GM23338 (cell line): Measurements from ENCODE around the gene ADCY3. TPM values are rescaled to one million over a fixed set of nuclear protein-coding genes. Genes with fewer than 3 reads are reported as not detected.

ENCODE experiments used
- ATAC-seq: fragments of 200-7000 bp; cut with Tn5 transposase; 3 replicates; pipeline ENCODE4 v1.9.1; 2020
- DNase-seq: peaks from one replicate; pipeline ENCODE4 v3.0.0-alpha.2; 2015; ENCODE audit warnings: low spot score
- H2AFZ ChIP-seq: fragments of 200-600 bp; sonication (generic); 2 replicates; pipeline ENCODE4 v1.8.0; 2016; ENCODE audit warnings: antibody characterized with exemption, mild to moderate bottlenecking, moderate library complexity
- H3F3A ChIP-seq: fragments of 200-600 bp; sonication (generic); replicated peaks from 2 replicates; pipeline ENCODE4 v1.8.0; 2017; ENCODE audit warnings: antibody characterized with exemption, mixed run types, low read depth
- H3K27ac ChIP-seq: fragments of 200-600 bp; sonication (generic); 2 replicates; pipeline ENCODE4 v1.6.1; 2016; ENCODE audit warnings: low read depth
- H3K27me3 ChIP-seq: fragments of 200-600 bp; sonication (generic); 2 replicates; pipeline ENCODE4 v1.8.0; 2016; ENCODE audit warnings: mild to moderate bottlenecking, mixed run types, moderate library complexity; ENCODE audit not compliant: insufficient read depth
- H3K36me3 ChIP-seq: fragments of 200-600 bp; sonication (generic); 2 replicates; pipeline ENCODE4 v1.8.0; 2016; ENCODE audit warnings: mild to moderate bottlenecking; ENCODE audit not compliant: insufficient read depth
- H3K4me1 ChIP-seq: fragments of 200-600 bp; sonication (generic); 2 replicates; pipeline ENCODE4 v1.8.0; 2016; ENCODE audit warnings: mild to moderate bottlenecking, moderate library complexity; ENCODE audit not compliant: insufficient read depth
- H3K4me2 ChIP-seq: fragments of 200-600 bp; sonication (generic); 2 replicates; pipeline ENCODE4 v1.7.1; 2017; ENCODE audit warnings: mixed run types
- H3K4me3 ChIP-seq: fragments of 200-600 bp; sonication (generic); 2 replicates; pipeline ENCODE4 v1.6.1; 2016; ENCODE audit warnings: mixed run types
- H3K79me2 ChIP-seq: fragments of 200-600 bp; sonication (generic); replicated peaks from 2 replicates; pipeline ENCODE4 v1.8.0; 2017; ENCODE audit warnings: mild to moderate bottlenecking; ENCODE audit not compliant: insufficient read depth
- H3K9me2 ChIP-seq: fragments of 200-600 bp; sonication (generic); 2 replicates; pipeline ENCODE4 v1.8.0; 2017; ENCODE audit not compliant: insufficient read depth
- H4K20me1 ChIP-seq: fragments of 200-600 bp; sonication (generic); replicated peaks from 2 replicates; pipeline ENCODE4 v1.8.0; 2017; ENCODE audit warnings: mild to moderate bottlenecking; ENCODE audit not compliant: insufficient read depth
- H3K27ac Mint-ChIP-seq: 2 replicates; pipeline ENCODE4 v1.8.0; 2020; ENCODE audit warnings: inconsistent platforms, mild to moderate bottlenecking, moderate library complexity, mixed read lengths
- H3K27me3 Mint-ChIP-seq: 3 replicates; pipeline ENCODE4 v1.8.0; 2022; ENCODE audit warnings: low read depth, mild to moderate bottlenecking, moderate library complexity, mixed read lengths, inconsistent platforms; ENCODE audit not compliant: insufficient read depth, poor library complexity
- H3K36me3 Mint-ChIP-seq: 3 replicates; pipeline ENCODE4 v1.8.0; 2021; ENCODE audit warnings: low read depth, mild to moderate bottlenecking, inconsistent platforms, moderate library complexity, mixed read lengths
- H3K4me1 Mint-ChIP-seq: 3 replicates; pipeline ENCODE4 v1.8.0; 2020; ENCODE audit warnings: mild to moderate bottlenecking, inconsistent platforms, mixed read lengths
- H3K4me3 Mint-ChIP-seq: 3 replicates; pipeline ENCODE4 v1.8.0; 2021; ENCODE audit warnings: moderate library complexity, mild to moderate bottlenecking, inconsistent platforms, mixed read lengths
- H3K9me3 Mint-ChIP-seq: 3 replicates; pipeline ENCODE4 v1.8.0; 2020; ENCODE audit warnings: moderate library complexity, mild to moderate bottlenecking, inconsistent platforms, mixed read lengths
- EZH2 ChIP-seq: fragments of 200-600 bp; sonication (generic); IDR thresholded peaks from one replicate; pipeline ENCODE4 v1.8.0; 2017; ENCODE audit warnings: antibody characterized with exemption, mild to moderate bottlenecking, low read depth; ENCODE audit not compliant: unreplicated experiment
- EZH2phosphoT487 ChIP-seq: fragments of 200-600 bp; sonication (generic); IDR thresholded peaks from one replicate; pipeline ENCODE4 v1.8.1; 2018; ENCODE audit warnings: antibody characterized with exemption; ENCODE audit not compliant: unreplicated experiment
- JUNB ChIP-seq: IDR thresholded peaks from one replicate; pipeline ENCODE4 v1.6.1; 2016; ENCODE audit warnings: antibody characterized with exemption; ENCODE audit not compliant: unreplicated experiment
- NANOG ChIP-seq: IDR thresholded peaks from 2 replicates; pipeline ENCODE4 v1.6.1; 2016; ENCODE audit warnings: antibody characterized with exemption, borderline replicate concordance
- POLR2AphosphoS5 ChIP-seq: IDR thresholded peaks from 2 replicates; pipeline ENCODE4 v1.6.1; 2016; ENCODE audit warnings: antibody characterized with exemption, low read depth
- STAT1 ChIP-seq: IDR thresholded peaks from one replicate; pipeline ENCODE4 v1.6.1; 2016; ENCODE audit warnings: antibody characterized with exemption; ENCODE audit not compliant: unreplicated experiment
- polyA plus RNA-seq: library from polyadenylated mRNA; unstranded; fragments of >200 nt; fragmentation: Nextera tagmentation; extraction: Ambion mirVana; gene quantifications from 2 replicates; pipeline ENCODE4 v1.2.1, GENCODE V29; 2016
- total RNA-seq: library from RNA; depleted of rRNA; stranded (reverse); fragments of >200 nt; shearing (Covaris generic); gene quantifications from 2 replicates; pipeline ENCODE4 v1.2.3, GENCODE V29; 2014
- TF ChIP-seq, protein P1 (sequence below): fragments of 250-450 bp; sonication (Bioruptor Pico); IDR thresholded peaks from 2 replicates; pipeline ENCODE4 v1.5.0; 2020; ENCODE audit warnings: mild to moderate bottlenecking, moderate library complexity

ADCY3 gene
- total and polyA plus RNA-seq, 2 experiments from 2014 or later, result 9.7 to 32.4 TPM

DNA sequence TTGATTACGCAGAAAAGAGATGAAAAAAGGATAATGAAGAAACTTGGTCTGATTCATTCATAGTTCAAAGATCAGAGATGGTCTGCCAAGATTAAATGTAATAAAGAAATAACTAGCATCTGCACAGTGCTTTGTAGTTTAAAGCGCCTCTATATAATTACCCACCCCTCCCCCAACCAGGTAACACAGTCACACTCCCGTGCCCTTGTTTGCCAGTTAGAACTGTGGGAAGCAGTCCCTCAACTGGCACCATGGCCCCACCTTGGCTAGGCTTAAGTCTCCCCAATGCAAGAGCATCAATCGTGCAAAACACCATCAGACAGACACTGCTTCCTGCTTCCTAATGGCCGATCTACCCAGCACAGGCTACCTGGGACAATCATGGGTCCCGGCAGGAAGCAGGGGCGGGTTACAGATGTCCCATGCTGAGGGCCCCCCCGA is 11.6 kb downstream of the ADCY3 start:
- Histone ChIP-seq H3K9me2 (no peaks in the 10 kb centered on the region), H3K36me3 (no peaks in the 10 kb centered on the region), H4K20me1 (no peaks in the 10 kb centered on the region), H3K27ac (no peak overlapping the region), H3K4me1 (peaks cover 2% of the 10 kb centered on the region; the same call in 1 of the 2 replicates), H2AFZ (no peak overlapping the region), H3F3A (no peaks in the 10 kb centered on the region), H3K4me2 (no peak overlapping the region), H3K79me2 (peaks cover 33% of the 10 kb centered on the region), H3K4me3 (no peak overlapping the region), H3K27me3 (no peaks in the 10 kb centered on the region)
- H3K4me1 Mint-ChIP-seq, result peaks cover 4% of the 10 kb centered on the region; the same call in 2 of the 3 replicates
- no peak overlapping the region for H3K4me3 Mint-ChIP-seq
- peaks cover 34% of the 10 kb centered on the region for H3K36me3 Mint-ChIP-seq
- peaks cover 5% of the 10 kb centered on the region for H3K27me3 Mint-ChIP-seq
- no peak for TF ChIP-seq NANOG
- TF ChIP-seq EZH2phosphoT487, result no peak
- no peak overlapping the region for H3K27ac Mint-ChIP-seq
- no peaks in the 10 kb centered on the region for H3K9me3 Mint-ChIP-seq
- no peak for DNase-seq
- no peak for ATAC-seq

DNA sequence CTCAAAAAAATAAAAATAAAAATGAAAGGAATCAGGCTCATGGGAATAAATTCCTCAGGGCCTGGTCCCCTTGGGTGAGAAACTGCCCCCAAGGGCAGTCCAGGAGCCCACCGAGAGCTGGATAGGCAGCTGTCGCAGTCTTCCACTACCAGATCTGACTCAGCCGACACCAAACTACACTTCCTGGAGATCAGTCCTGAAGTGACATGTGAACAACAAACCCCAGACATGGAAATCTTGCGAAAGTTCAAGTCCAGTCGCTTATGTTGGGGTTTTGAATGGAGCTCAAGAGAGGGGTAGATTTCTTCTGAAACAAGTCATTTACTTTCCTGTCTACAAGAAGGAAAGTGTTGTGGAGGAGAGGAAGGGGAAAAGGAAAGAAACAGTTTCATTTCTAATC is 12.9 kb downstream of the ADCY3 start:
- H3K36me3 Mint-ChIP-seq, result peaks cover 38% of the 10 kb centered on the region
- H3K4me3 ChIP-seq, result no peak overlapping the region
- no peaks in the 10 kb centered on the region for H3K9me3 Mint-ChIP-seq
- no peaks in the 10 kb centered on the region for H3K4me1 ChIP-seq
- no peaks in the 10 kb centered on the region for H3F3A ChIP-seq
- no peak overlapping the region for H3K27ac ChIP-seq
- no peak overlapping the region for H3K27ac Mint-ChIP-seq
- DNase-seq, result no peak
- H3K27me3 Mint-ChIP-seq, result peaks cover 6% of the 10 kb centered on the region
- peaks cover 25% of the 10 kb centered on the region for H3K79me2 ChIP-seq
- no peaks in the 10 kb centered on the region for H3K27me3 ChIP-seq
- peaks cover 8% of the 10 kb centered on the region; the same call in 2 of the 3 replicates for H3K4me1 Mint-ChIP-seq
- H4K20me1 ChIP-seq, result no peaks in the 10 kb centered on the region
- no peak overlapping the region for H3K4me3 Mint-ChIP-seq
- no peak overlapping the region for H3K4me2 ChIP-seq
- H2AFZ ChIP-seq, result no peak overlapping the region
- no peak for ATAC-seq
- no peaks in the 10 kb centered on the region for H3K9me2 ChIP-seq
- no peak for TF ChIP-seq EZH2
- no peak for TF ChIP-seq JUNB
- no peak for TF ChIP-seq STAT1
- TF ChIP-seq POLR2AphosphoS5, result no peak
- TF ChIP-seq, protein P1, sequence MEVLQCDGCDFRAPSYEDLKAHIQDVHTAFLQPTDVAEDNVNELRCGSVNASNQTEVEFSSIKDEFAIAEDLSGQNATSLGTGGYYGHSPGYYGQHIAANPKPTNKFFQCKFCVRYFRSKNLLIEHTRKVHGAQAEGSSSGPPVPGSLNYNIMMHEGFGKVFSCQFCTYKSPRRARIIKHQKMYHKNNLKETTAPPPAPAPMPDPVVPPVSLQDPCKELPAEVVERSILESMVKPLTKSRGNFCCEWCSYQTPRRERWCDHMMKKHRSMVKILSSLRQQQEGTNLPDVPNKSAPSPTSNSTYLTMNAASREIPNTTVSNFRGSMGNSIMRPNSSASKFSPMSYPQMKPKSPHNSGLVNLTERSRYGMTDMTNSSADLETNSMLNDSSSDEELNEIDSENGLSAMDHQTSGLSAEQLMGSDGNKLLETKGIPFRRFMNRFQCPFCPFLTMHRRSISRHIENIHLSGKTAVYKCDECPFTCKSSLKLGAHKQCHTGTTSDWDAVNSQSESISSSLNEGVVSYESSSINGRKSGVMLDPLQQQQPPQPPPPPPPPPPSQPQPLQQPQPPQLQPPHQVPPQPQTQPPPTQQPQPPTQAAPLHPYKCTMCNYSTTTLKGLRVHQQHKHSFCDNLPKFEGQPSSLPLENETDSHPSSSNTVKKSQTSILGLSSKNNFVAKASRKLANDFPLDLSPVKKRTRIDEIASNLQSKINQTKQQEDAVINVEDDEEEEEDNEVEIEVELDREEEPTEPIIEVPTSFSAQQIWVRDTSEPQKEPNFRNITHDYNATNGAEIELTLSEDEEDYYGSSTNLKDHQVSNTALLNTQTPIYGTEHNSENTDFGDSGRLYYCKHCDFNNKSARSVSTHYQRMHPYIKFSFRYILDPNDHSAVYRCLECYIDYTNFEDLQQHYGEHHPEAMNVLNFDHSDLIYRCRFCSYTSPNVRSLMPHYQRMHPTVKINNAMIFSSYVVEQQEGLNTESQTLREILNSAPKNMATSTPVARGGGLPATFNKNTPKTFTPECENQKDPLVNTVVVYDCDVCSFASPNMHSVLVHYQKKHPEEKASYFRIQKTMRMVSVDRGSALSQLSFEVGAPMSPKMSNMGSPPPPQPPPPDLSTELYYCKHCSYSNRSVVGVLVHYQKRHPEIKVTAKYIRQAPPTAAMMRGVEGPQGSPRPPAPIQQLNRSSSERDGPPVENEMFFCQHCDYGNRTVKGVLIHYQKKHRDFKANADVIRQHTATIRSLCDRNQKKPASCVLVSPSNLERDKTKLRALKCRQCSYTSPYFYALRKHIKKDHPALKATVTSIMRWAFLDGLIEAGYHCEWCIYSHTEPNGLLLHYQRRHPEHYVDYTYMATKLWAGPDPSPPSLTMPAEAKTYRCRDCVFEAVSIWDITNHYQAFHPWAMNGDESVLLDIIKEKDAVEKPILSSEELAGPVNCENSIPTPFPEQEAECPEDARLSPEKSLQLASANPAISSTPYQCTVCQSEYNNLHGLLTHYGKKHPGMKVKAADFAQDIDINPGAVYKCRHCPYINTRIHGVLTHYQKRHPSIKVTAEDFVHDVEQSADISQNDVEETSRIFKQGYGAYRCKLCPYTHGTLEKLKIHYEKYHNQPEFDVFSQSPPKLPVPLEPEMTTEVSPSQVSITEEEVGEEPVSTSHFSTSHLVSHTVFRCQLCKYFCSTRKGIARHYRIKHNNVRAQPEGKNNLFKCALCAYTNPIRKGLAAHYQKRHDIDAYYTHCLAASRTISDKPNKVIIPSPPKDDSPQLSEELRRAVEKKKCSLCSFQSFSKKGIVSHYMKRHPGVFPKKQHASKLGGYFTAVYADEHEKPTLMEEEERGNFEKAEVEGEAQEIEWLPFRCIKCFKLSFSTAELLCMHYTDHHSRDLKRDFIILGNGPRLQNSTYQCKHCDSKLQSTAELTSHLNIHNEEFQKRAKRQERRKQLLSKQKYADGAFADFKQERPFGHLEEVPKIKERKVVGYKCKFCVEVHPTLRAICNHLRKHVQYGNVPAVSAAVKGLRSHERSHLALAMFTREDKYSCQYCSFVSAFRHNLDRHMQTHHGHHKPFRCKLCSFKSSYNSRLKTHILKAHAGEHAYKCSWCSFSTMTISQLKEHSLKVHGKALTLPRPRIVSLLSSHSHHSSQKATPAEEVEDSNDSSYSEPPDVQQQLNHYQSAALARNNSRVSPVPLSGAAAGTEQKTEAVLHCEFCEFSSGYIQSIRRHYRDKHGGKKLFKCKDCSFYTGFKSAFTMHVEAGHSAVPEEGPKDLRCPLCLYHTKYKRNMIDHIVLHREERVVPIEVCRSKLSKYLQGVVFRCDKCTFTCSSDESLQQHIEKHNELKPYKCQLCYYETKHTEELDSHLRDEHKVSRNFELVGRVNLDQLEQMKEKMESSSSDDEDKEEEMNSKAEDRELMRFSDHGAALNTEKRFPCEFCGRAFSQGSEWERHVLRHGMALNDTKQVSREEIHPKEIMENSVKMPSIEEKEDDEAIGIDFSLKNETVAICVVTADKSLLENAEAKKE (CRISPR knock-in tag), result no peak
- no peaks in the 10 kb centered on the region for H3K36me3 ChIP-seq
